GM12878 (cell line): ENCODE results near the gene DIP2B. TPM values are rescaled to one million over a fixed set of nuclear protein-coding genes. Genes with fewer than 3 reads are reported as not detected.

Experiments
- ATAC-seq: fragments of 200-7000 bp; cut with Tn5 transposase; 3 replicates; pipeline ENCODE4 v1.9.1; 2020; ENCODE audit warnings: mild to moderate bottlenecking, moderate library complexity
- BruUV-seq: library from RNA; stranded (reverse); fragments of 400-500 nt; replicated peaks from 2 replicates; lab custom pipeline; 2021; lab: Mats Ljungman, UMichigan
- CTCF ChIA-PET: fragments of 300-600 bp; sonication (Branson Sonifier 250); formaldehyde crosslinking; extraction: SDS; loops from one replicate; lab custom pipeline; 2021; ENCODE audit warnings: inconsistent platforms; lab: Yijun Ruan, JAX
- POLR2A ChIA-PET: fragments of 350-600 bp; formaldehyde crosslinking; extraction: SDS; loops from one replicate; lab custom pipeline; 2021; ENCODE audit warnings: inconsistent platforms; lab: Charles Lee
- RAD21 ChIA-PET: fragments of 300-600 bp; sonication (Branson Sonifier 250); formaldehyde crosslinking; loops from one replicate; lab custom pipeline; 2023; ENCODE audit warnings: antibody characterized with exemption; ENCODE audit not compliant: unreplicated experiment; lab: Charles Lee
- SMC1A ChIA-PET: fragments of 300-600 bp; sonication (Branson Sonifier 250); formaldehyde crosslinking; loops from one replicate; lab custom pipeline; 2023; ENCODE audit not compliant: unreplicated experiment, uncharacterized antibody; lab: Charles Lee
- DNase-seq: peaks from one replicate; pipeline ENCODE4 v3.0.0-alpha.2; 2011; ENCODE audit warnings: low read depth, low spot score
- FAIRE-seq: peaks from 3 replicates; lab custom pipeline; 2011; peaks lifted over from hg19 to GRCh38; lab: Jason Lieb, UNC
- H2AFZ ChIP-seq: 2 replicates; pipeline ENCODE4 v1.6.0; 2011; ENCODE audit warnings: low read depth, low read length, control low read depth; ENCODE audit not compliant: control insufficient read depth
- H3K27ac ChIP-seq: 2 replicates; pipeline ENCODE4 v1.5.1; 2011; ENCODE audit warnings: control low read depth; ENCODE audit not compliant: control insufficient read depth, insufficient read depth
- H3K27me3 ChIP-seq, 2 experiments: replicated peaks in 1 of 2; 2 replicates each; pipeline versions ENCODE4 v1.6.0 to v1.6.1; 2011; ENCODE audit warnings: low read length in 1 of 2; ENCODE audit not compliant: control insufficient read depth in 2 of 2, insufficient read depth in 2 of 2
- H3K36me3 ChIP-seq, 2 experiments: 2 replicates each; pipeline ENCODE4 v1.5.1; 2011; ENCODE audit warnings: low read length in 1 of 2; ENCODE audit not compliant: control insufficient read depth in 2 of 2, insufficient read depth in 2 of 2
- H3K4me1 ChIP-seq: 2 replicates; pipeline ENCODE4 v1.6.1; 2011; ENCODE audit warnings: mild to moderate bottlenecking, low read length, moderate library complexity, mixed read lengths; ENCODE audit not compliant: control insufficient read depth, insufficient read depth
- H3K4me2 ChIP-seq: 2 replicates; pipeline ENCODE4 v1.6.0; 2011; ENCODE audit warnings: control low read depth; ENCODE audit not compliant: control insufficient read depth, insufficient read depth
- H3K4me3 ChIP-seq: fragments of 200-600 bp; sonication (generic); 2 replicates; pipeline ENCODE4 v1.5.1; 2016
- H3K79me2 ChIP-seq: 2 replicates; pipeline ENCODE4 v1.6.0; 2011; ENCODE audit warnings: low read length; ENCODE audit not compliant: control insufficient read depth, insufficient read depth
- H3K9ac ChIP-seq: 2 replicates; pipeline ENCODE4 v1.8.0; 2011; ENCODE audit warnings: low read length, control low read depth, mixed read lengths; ENCODE audit not compliant: control insufficient read depth, insufficient read depth
- H3K9me3 ChIP-seq: replicated peaks from 3 replicates; pipeline ENCODE4 v1.5.1; 2011; ENCODE audit warnings: mild to moderate bottlenecking, low read length; ENCODE audit not compliant: control insufficient read depth, insufficient read depth
- H4K20me1 ChIP-seq: 2 replicates; pipeline ENCODE4 v1.6.0; 2011; ENCODE audit not compliant: control insufficient read depth, insufficient read depth
- CEBPB ChIP-seq, 2 experiments: fragments of 150-350 bp in 1 of 2; IDR thresholded peaks; 2 replicates each; pipeline ENCODE4 v1.6.1; 2012 to 2014; ENCODE audit warnings: low read depth in 2 of 2, low read length in 2 of 2, borderline replicate concordance in 1 of 2, inconsistent platforms in 1 of 2
- EP300 ChIP-seq, 2 experiments: fragments of 150-350 bp in 1 of 2; IDR thresholded peaks; 2 replicates each; pipeline ENCODE4 v1.6.1; 2011 to 2012; ENCODE audit warnings: low read depth in 2 of 2, low read length in 2 of 2, borderline replicate concordance in 1 of 2, improper control_type of control experiment in 1 of 2, inconsistent platforms in 1 of 2; ENCODE audit not compliant: control insufficient read depth in 1 of 2
- HDAC2 ChIP-seq: fragments of 200-600 bp; sonication (generic); IDR thresholded peaks from 2 replicates; pipeline ENCODE4 v1.6.1; 2017
- SPI1 ChIP-seq: IDR thresholded peaks from 2 replicates; pipeline ENCODE4 v1.6.1; 2011; ENCODE audit warnings: low read depth, mild to moderate bottlenecking, low read length, moderate library complexity, borderline replicate concordance; ENCODE audit not compliant: insufficient read depth
- TCF7 ChIP-seq: IDR thresholded peaks from 2 replicates; pipeline ENCODE4 v1.6.1; 2014; ENCODE audit warnings: antibody characterized with exemption, borderline replicate concordance
- ZNF207 ChIP-seq: fragments of 450-650 bp; IDR thresholded peaks from 2 replicates; pipeline ENCODE4 v1.6.1; 2014; ENCODE audit warnings: antibody characterized with exemption, mild to moderate bottlenecking, borderline replicate concordance
- ZNF217 ChIP-seq: fragments of 450-650 bp; IDR thresholded peaks from 2 replicates; pipeline ENCODE4 v1.6.1; 2017; ENCODE audit warnings: antibody characterized with exemption, mild to moderate bottlenecking
- ZNF24 ChIP-seq: fragments of 450-650 bp; IDR thresholded peaks from 2 replicates; pipeline ENCODE4 v1.6.1; 2017; ENCODE audit warnings: antibody characterized with exemption, mild to moderate bottlenecking
- WGBS: methylation state at CpG from one replicate; pipeline ENCODE4 v1.1.6; 2016; ENCODE audit warnings: low lambda C conversion rate; ENCODE audit not compliant: insufficient replicate concordance, insufficient coverage; ENCODE audit errors: missing lambda C conversion rate; 5-methylcytosine and 5-hydroxymethylcytosine counted together
- in situ Hi-C: fragments of 300-500 bp; cut with MboI; formaldehyde crosslinking; loops from 9 replicates; pipeline ENCODE4 v1.14.3; 2018; ENCODE audit warnings: mixed read lengths
- intact Hi-C: fragments of 100-400 bp; cut with micrococcal nuclease; formaldehyde crosslinking; loops from one replicate; pipeline ENCODE4 v1.14.2; 2022; ENCODE audit not compliant: unreplicated experiment
- polyA plus RNA-seq, 11 experiments: library from polyadenylated mRNA; depleted of rRNA in 4 of 11; unstranded in 6 of 11; stranded (reverse) in 5 of 11; fragments of >200 nt; fragmentation: Nextera tagmentation in 4 of 11; fragmentation: Illumina TruSeq in 1 of 11; extraction: Ambion mirVana in 4 of 11; extraction: Trizol in 1 of 11; gene quantifications; 1 replicate in 1 of 11; 2 replicates in 10 of 11; pipeline versions ENCODE4 v1.2.1 to v1.2.3, GENCODE V29; 2011 to 2016; ENCODE audit warnings: inconsistent platforms in 2 of 11, missing spikeins in 2 of 11, low read depth in 1 of 11
- total RNA-seq, 4 experiments: library from RNA; depleted of rRNA in 3 of 4; stranded (reverse); fragments of >200 nt in 3 of 4; fragmentation: Illumina TruSeq in 1 of 4; extraction: Trizol in 1 of 4; gene quantifications; 2 replicates each; pipeline versions ENCODE4 v1.2.1 to v1.2.3, GENCODE V29; 2013 to 2021

Gene DIP2B
- total and polyA plus RNA-seq, 10 of the 15 experiments (the other 5 are each of a cell fraction or from before 2014, with no cell fraction given) = 4.5 to 30.0 (median 18.6) TPM

- ChIA-PET CTCF (interaction anchor here (0.5 to 2.2 kb wide), 11 partner anchors 9 to 123 kb away, joined by 3 to 8 read pairs (median 4); partner anchors contain the start of gene DIP2B), RAD21 (interaction anchor here (0.8 to 3.4 kb wide), 12 partner anchors 18 to 508 kb away, joined by 3 to 56 read pairs (median 4); partner anchors contain the start of gene DIP2B), SMC1A (interaction anchor here (0.6 to 7.6 kb wide), 25 partner anchors 10 to 472 kb away, joined by 3 to 94 read pairs (median 3); partner anchors contain the start of gene COX14), POLR2A (interaction anchor here (0.5 to 2.7 kb wide), 10 partner anchors 8 to 43 kb away, joined by 3 to 11 read pairs (median 4); partner anchors contain the start of gene DIP2B)
- H3K27ac ChIP-seq = peak overlapping the region; percentile 64
- peak; percentile 51 for ATAC-seq
- H4K20me1 ChIP-seq = no peaks in the 10 kb centered on the region
- DNase-seq = no peak
- H2AFZ ChIP-seq = peak overlapping the region; percentile 21; the same call in 1 of the 2 replicates
- H3K4me3 ChIP-seq = peak overlapping the region; percentile 50; the same call in 1 of the 2 replicates
- peak overlapping the region; percentile 43 for H3K9ac ChIP-seq
- 62% methylated on average over 3 of the region's 3 CpGs for WGBS
- no peaks in the 10 kb centered on the region for H3K9me3 ChIP-seq
- H3K79me2 ChIP-seq = peaks cover 73% of the 10 kb centered on the region
- peaks cover 0 to 4% of the 10 kb centered on the region in 2 experiments; a peak in 1 of 4 replicates for H3K36me3 ChIP-seq
- H3K27me3 ChIP-seq = no peaks in the 10 kb centered on the region
- peak overlapping the region; percentile 80 for H3K4me2 ChIP-seq
- TF ChIP-seq SPI1 (peak; percentile 70; the same call in 1 of the 2 replicates), ZNF207 (no peak), TCF7 (no peak), ZNF217 (no peak), HDAC2 (no peak), ZNF24 (peak; percentile 87), EP300 (IDR thresholded peaks at IDR 0.05; ENCODE audit: borderline replicate concordance in 1 of 2, control insufficient read depth in 1 of 2, low read depth in 2 of 2, low read length in 2 of 2) (no peak), CEBPB (IDR thresholded peaks at IDR 0.05; ENCODE audit: borderline replicate concordance in 1 of 2, low read depth in 2 of 2, low read length in 2 of 2) (no peak)
- in situ Hi-C loops (no loop called here), intact Hi-C loops (no loop called here)
- peak; percentile 68 for FAIRE-seq
- BruUV-seq = no TSS peak
- peaks cover 35% of the 10 kb centered on the region for H3K4me1 ChIP-seq
Measured at GRCh38 chr12:50538182-50538581, 33.4 kb downstream of the DIP2B start.
